22Rv1 (cell line): ENCODE data around the gene EIF4G1.

Source experiments
- H3K27ac ChIP-seq: fragments of 450-650 bp; 2 replicates; pipeline ENCODE4 v1.5.1; 2017
- CTCF ChIP-seq: fragments of 450-650 bp; IDR thresholded peaks from 2 replicates; pipeline ENCODE4 v1.5.1; 2017; ENCODE audit warnings: mild to moderate bottlenecking
- ZFX ChIP-seq: fragments of 450-650 bp; IDR thresholded peaks from 2 replicates; pipeline ENCODE4 v1.6.1; 2017; ENCODE audit warnings: antibody characterized with exemption, borderline replicate concordance

Gene EIF4G1

GRCh38 chr3:184362668-184363546 lies 48.5 kb downstream of the EIF4G1 start:
- TF ChIP-seq ZFX: no peak
- TF ChIP-seq CTCF: peak; percentile 70

GRCh38 chr3:184366619-184367289 lies 52.3 kb downstream of the EIF4G1 start:
- H3K27ac ChIP-seq: peak overlapping the region; percentile 34
- TF ChIP-seq ZFX: no peak

More at GRCh38 chr3:184362668-184363546, 48.5 kb downstream of the EIF4G1 start:
- H3K27ac ChIP-seq: peak overlapping the region; percentile 99

GRCh38 chr3:184368116-184368515 lies 53.7 kb downstream of the EIF4G1 start:
- TF ChIP-seq ZFX: no peak
- TF ChIP-seq CTCF: no peak
- peak overlapping the region; percentile 34; the same call in 1 of the 2 replicates for H3K27ac ChIP-seq

GRCh38 chr3:184368586-184369183 lies 54.3 kb downstream of the EIF4G1 start:
- TF ChIP-seq CTCF: no peak
- no peak for TF ChIP-seq ZFX
- H3K27ac ChIP-seq: peak overlapping the region; percentile 34

GRCh38 chr3:184371570-184372018 lies 57.2 kb downstream of the EIF4G1 start:
- H3K27ac ChIP-seq: no peak overlapping the region
- TF ChIP-seq ZFX (no peak), CTCF (peak; percentile 97)

- no peak overlapping the region for H3K27ac ChIP-seq
- no peak for TF ChIP-seq ZFX
- TF ChIP-seq CTCF: no peak
Measured at GRCh38 chr3:184372296-184372821, 58.0 kb downstream of the EIF4G1 start.

GRCh38 chr3:184372911-184373310 lies 58.5 kb downstream of the EIF4G1 start:
- no peak for TF ChIP-seq ZFX
- TF ChIP-seq CTCF: no peak
- H3K27ac ChIP-seq: no peak overlapping the region
